DMS153 treated with DMSO at 0.1 percent for 48 hours (cell line): Measurements from ENCODE around the gene KRTAP10-4.
"Not testable (repeated sequence)": the region's sequence is repeated elsewhere in the genome, so short reads cannot be mapped to it uniquely, and the experiment has no call there.

Source experiments
- DNase-seq: peaks from one replicate; lab custom pipeline; 2025; ENCODE audit not compliant: unreplicated experiment; lab: John Stamatoyannopoulos, UW

The KRTAP10-4 gene

DNA sequence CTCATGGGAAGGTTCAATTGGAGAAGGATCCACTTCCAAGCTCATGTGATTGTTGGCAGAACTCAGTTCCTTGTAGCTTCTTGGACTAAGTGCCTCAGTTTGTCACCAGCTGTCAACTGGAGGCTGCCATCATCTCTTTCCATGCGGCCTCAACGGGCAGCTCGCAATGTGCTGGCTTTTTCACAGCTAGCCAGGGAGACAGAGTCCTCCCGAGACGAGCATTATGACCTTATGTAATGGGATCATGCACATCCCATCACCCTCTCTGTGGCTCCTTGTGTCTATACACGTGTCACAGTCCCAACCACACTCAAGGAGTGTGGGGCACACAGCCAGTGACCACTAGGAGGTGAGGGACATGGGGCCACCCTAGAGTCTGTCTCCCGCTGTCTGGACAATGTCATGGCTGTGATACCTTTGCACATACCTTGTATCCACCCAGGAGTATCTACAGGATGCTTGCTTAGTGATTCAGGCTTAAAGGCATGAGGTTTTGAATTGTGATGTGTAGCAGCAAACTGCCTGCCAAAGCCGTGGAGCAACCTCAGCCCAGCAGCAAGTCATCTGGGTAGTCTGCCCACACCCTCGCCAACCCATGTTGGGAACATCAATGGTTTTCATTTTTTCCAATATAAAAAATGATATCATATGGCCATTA lies 22.7 kb downstream of the KRTAP10-4 start:
- DNase-seq, result no peak

DNA sequence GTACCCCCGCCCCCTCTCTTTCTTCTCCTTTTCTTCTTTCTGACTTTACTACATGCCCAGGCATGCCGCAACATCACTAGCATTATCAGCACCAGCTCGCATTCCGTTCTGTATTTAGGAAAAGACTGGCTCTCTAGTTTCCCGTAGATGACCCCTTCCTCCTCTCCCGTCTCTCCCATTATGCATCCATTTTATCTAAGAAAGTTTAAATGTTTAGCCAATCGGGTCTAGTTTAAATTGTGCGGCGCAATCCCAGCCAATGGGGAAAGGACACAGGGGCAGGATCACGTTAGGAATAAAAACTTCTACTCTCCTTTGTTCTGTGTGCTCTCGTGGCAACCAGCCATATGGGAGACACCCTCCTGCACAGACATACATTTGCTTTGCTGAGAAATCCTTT lies 24.5 kb downstream of the KRTAP10-4 start:
- no peak for DNase-seq

DNA sequence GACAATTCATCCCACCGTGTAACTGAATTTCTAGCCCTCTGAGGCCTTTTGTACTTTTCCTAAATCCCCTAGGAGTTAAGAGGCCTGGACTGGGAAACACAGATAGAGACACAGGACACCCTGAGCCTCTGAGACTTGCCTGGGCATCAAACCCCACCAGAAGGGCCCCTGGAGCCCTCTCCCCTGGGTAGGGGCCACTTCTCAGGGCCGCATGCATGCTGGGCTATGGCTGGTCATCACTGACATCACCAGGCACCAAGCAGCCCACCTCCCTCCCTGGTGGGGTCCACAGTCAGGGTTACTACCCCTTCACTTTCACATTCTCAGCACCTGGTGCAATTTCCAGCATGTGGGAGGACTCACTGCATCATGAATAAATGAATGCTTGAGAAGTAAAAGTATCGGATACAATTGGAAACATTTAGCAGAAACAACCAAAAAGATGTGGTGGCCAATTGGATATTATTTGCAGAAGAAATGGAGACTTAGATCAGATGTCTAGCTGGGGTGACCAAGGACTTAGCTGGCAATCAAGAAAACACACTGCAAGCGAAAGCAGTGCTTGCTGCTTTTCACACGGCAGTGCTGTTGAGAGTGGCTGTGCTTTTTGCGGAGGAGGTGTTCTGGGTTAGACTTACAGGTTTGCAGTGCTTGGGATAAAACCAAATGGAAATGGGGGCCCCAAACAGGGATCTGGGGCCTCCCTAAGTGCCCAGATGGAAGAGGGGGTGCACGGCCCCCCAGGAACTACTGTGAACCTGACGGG lies 25.9 kb downstream of the KRTAP10-4 start:
- DNase-seq, result no peak

GRCh38 chr21:44600118-44600978 lies 26.8 kb downstream of the KRTAP10-4 start, which contains the start of gene KRTAP10-7:
Gene KRTAP10-7, plus strand, starts transcription at chr21:44600597. Its CDS starts 25 bp downstream, at chr21:44600622.
- DNase-seq, result not testable (repeated sequence)

DNA sequence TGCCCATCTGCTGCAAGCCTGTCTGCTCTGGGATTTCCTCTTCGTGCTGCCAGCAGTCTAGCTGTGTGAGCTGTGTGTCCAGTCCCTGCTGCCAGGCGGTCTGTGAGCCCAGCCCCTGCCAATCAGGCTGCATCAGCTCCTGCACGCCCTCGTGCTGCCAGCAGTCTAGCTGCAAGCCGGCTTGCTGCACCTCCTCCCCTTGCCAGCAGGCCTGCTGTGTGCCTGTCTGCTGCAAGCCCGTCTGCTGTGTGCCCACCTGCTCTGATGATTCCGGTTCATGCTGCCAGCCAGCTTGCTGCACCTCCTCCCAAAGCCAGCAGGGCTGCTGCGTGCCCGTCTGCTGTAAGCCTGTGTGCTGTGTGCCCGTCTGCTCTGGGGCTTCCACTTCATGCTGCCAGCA lies 27.6 kb downstream of the KRTAP10-4 start:
- DNase-seq, result not testable (repeated sequence)

DNA sequence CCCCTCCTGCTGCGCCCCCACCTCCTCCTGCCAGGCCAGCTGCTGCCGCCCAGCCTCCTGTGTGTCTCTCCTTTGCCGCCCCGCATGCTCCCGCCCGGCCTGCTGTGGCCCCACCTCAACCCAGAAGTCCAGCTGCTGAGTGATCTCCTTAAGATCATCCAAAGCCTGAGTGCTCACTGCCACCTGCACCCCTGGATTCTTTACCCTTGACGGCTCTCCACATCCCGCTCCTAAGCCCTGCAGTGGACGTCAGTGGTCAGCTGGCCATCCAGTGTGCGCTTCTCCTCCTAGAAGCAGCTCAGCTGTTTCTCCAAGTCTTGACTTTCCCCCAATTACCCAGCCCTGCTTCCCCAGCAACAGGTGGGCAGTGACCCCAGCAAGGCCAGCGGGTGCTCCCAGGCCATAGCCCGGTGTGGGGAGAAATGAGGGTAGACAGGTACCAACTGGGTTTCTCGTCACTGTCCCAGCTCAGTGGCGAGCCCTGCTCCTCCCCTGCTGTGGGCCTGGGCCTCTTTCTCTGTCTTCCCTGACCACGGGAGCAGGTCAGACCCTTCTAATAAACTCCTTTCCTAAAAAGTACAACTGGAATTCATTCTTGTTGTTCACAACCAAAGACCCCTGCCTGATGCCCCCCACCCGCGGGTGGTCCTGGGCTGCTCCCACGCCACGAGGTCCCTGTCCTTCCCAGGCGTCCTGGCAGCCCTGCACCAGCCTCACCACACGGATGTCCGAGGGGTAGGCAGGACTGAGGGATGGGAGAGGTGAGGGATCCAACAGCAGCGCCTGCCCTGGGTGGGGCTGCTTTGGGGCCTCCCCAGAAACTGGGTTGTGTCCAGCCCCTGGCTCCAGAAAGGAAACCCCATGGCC lies 28.3 kb downstream of the KRTAP10-4 start:
- DNase-seq, result no peak

- DNase-seq, result no peak
Observed at GRCh38 chr21:44602463-44602850, 28.9 kb downstream of the KRTAP10-4 start.

DNA sequence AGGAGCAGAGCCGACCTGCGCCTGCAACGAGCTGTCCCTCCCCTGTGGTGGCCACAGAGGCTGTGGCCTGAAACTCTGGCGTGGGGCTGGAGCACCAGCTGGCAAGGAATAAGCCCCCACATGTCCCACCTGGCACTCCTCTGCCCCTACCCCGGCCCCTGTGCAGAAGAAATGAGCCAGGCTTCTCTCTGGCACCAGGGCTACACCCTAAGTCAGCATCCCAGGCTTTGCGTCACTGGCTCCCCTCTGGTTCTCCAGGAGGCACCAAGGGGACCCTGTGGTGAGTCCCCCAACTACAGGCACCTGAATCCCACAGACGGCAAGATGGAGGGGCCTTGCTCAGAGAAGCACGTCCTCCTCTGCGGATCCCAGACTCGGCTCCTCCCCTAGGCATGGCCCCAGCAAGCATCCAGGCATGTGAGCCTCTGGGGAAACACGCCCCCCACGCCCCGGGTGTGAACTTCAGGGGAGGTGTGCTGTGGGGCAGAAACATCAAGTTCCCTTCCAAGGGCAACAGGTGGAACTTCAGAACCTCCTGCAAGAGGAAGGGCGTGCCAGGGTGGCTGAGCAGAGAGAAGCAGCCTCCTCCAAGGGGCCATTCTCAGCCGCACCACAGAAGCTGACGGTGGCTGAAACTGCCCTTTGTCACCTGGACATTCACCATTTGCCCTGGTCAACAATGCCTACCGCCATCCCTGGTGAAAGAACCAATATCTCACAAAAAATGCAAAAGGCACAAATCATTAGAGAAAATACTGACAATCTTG lies 29.8 kb downstream of the KRTAP10-4 start:
- DNase-seq, result no peak

DNA sequence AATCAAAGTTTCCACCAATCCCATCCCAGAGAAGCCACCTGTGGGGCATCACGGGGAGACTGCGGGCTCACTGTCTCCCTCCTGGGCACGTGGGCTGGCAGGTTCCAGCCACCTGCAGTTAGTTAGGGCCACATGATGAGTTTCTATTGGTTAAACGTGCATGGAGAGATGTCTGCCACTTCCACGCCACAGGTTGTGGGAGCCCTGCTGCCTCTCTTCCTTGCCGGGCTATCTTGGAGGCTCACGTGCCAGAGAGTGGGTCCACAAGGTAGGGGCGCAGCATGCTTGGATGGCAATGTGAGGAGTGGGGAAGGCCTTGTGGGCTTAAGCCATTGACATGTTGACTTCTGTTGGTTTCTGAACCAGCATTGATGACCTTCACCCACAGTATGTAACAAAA lies 30.4 kb downstream of the KRTAP10-4 start:
- no peak for DNase-seq

DNA sequence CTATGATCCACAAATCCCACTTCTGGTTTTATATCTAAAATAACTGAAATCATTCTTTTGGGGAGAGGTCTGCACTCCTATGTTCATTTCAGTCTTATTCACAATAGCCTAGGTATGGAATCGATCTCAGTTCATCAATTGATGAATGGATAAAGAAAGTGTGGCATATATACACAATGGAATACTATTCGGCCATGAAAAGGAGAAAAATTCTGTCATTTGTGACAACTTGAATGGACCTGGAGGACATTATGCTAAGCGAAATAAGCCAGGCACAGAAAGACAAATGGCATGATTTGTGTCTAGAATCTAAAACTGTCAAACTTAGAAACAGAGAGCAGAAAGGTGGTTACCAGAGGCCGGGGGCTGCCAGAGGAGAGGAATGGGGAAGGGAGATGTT lies 33.0 kb downstream of the KRTAP10-4 start:
- DNase-seq, result no peak

DNA sequence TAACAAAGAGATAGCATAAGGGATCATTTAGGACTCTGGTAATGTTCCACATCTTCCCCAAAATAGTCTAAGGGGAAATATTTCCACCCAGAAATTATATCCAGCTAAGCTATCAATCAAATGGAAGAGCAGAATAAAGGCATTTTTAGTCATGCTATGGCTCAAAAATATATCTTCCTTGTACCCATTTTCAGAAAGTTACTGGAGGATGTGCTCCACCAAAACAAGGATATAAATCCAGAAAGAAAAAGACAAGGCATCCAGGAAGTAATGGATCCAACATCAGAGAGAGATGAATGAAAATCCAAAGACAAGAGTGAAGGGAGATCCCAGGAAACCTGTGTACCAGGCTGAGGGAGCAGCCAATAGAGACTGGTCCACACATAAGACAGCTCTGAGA lies 35.7 kb downstream of the KRTAP10-4 start:
- no peak for DNase-seq

GRCh38 chr21:44610157-44610843 lies 36.8 kb downstream of the KRTAP10-4 start:
- DNase-seq, result not testable (repeated sequence)

DNA sequence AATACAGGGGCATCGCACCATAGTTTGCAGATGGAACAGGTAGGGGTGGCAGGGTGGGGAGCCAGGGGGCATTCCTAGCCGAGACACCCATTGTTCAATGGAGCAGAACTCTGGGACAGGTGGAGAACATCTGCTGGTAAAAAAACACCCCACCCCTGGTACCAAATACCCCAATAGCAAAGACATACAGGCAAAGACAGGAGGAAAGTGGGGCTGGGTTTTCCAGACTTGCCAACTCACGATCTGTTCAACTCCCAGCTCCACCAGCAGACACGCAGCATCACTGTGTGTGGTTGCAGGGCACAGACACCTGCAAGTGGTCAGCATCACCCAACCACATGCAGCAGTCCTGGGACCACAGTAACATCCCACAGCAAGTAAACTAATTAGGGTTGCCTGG lies 38.0 kb downstream of the KRTAP10-4 start:
- no peak for DNase-seq

DNA sequence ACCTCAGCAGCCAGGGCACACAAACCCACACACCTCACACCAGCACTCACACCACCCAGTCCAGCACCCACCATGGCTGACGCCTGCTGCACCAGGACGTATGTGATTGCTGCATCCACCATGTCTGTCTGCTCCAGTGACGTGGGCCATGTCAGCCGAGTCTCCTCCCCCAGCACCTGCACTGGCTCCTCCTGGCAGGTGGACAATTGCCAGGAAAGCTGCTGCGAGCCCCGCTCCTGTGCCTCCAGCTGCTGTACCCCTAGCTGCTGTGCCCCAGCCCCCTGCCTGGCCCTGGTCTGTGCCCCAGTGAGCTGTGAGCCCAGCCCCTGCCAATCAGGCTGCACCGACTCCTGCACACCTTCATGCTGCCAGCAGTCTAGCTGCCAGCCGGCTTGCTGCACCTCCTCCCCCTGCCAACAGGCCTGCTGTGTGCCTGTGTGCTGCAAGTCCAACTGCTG lies 38.5 kb downstream of the KRTAP10-4 start, which contains the start of gene KRTAP10-8:
KRTAP10-8 (plus strand) TSS at position 51 of the 458 bp plus-strand sequence; CDS start at position 73, 22 bp downstream.
- DNase-seq, result no peak

DNA sequence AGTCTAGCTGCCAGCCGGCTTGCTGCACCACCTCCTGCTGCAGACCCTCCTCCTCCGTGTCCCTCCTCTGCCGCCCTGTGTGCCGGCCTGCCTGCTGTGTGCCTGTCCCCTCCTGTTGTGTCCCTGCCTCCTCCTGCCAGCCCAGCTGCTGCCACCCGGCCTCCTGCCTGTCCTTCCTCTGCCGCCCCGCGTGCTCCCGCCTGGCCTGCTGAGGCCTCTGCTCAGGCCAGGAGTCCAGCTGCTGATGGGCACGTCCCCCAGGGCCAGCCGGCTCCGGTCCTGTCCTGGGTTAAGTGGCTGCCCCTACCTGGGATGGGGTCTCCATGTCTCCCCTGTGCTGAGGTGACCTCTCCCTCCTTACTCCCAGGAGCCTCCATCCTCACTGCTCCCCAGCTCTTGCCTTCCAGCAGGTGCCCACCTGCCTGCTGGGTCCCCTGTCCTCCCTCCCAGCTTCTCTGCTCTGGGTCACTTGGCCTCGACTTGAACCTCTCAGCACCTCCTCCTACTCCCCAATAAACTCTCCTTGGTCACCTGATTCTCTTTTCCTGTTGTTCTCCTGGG lies 39.2 kb downstream of the KRTAP10-4 start:
- no peak for DNase-seq

DNA sequence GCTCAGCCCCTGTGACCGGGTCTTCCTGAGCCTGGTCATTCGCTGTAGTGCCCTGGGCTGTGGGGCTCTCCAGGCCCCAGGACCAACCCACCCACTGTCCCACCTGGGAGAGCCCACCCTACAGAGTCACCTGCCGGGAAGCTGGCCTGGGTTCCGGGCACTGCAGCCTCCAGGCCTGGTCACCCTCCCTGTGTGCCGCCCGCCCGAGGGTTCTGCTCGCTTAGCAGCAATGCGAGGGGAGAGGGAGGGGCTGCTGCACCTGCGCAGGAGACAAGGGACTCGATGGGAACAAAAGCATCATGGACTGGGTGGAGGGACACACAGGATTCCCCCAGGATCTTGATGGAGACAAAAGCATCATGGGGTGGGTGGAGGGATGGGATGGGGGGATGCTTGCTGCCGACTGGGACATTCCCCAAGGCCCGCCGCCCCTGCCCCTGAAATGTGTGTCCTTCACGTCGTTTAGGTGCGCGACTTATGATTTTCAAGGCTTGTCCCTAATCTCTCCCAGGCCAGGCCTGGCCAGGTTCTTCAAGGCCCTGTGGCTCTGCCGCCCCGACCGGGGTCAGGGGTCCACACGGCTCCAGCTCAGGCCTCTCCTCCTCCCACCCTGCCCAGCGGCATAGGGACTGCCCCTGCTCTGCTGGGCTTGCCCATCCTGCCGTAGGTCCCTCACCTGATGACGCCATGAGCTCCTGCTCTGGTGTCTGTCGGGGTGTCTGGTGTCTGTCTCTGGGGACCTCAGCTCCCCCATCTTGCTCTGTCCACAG lies 40.0 kb downstream of the KRTAP10-4 start:
- no peak for DNase-seq

GRCh38 chr21:44614161-44614631 lies 40.7 kb downstream of the KRTAP10-4 start:
- DNase-seq, result no peak

DNA sequence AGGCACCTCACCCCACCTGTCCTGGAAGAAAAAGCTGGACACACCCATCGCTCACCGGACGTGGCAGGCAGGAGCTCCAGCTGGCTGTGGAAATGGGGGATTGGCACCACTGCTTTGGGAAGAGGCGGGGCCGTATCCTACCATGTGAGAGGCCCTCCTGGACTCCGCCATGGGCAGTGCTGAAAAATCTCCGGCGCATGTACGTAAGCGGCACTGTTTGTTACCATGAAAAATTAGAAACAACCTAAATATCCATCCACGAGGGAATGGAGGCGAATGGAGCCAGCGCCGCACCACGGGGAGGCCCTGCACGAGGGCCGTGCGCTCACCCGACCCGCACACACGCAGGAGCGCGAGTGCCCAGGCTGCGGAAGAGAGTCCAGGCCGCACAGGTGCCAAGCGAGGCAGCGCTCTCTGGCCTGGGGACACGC lies 41.4 kb downstream of the KRTAP10-4 start:
- DNase-seq, result no peak
